Activated CD8-positive, alpha-beta memory T cell treated with anti-CD3 and anti-CD28 coated beads for 48 hours (primary cell): ENCODE results near the gene CS.
"Not testable (repeated sequence)": the region's sequence is repeated elsewhere in the genome, so short reads cannot be mapped to it uniquely, and the experiment has no call there.

Experiments used
- DNase-seq, 3 experiments: peaks; one replicate each; pipeline ENCODE4 v3.0.0-alpha.2; 2020; ENCODE audit warnings: low read depth in 2 of 3, low spot score in 2 of 3

The CS gene

GRCh38 chr12:56321027-56321426, 20.9 kb upstream of the CS start:
- DNase-seq: no peak

DNA sequence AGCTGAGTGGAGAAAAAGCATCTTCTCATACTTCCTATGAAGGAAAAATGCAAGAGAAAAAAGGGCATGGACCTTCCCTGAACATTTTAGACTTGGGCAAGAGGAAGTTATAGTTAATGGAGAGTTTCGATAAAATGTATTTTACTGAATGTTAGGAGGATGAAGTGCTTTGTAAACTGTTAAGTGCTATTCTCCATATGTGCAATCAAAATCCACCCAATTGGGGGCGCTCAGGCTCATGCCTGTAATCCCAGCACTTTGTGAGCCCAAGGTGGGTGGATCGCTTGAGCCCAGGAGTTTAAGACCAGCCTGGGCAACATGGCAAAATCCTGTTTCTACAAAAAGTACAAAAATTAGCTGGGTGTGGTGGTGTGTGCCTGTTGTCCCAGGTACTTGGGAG, 17.5 kb upstream of the CS start:
- no peak for DNase-seq

- DNase-seq: peak; percentile 91 to 94 (median 92)
Measured at GRCh38 chr12:56315622-56316473, 15.7 kb upstream of the CS start, which contains the start of gene CNPY2. CNPY2 (minus strand) TSS chr12:56315988; CDS start chr12:56315217, 771 bp downstream.

GRCh38 chr12:56315249-56315621, 15.1 kb upstream of the CS start:
- no peak for DNase-seq

DNA sequence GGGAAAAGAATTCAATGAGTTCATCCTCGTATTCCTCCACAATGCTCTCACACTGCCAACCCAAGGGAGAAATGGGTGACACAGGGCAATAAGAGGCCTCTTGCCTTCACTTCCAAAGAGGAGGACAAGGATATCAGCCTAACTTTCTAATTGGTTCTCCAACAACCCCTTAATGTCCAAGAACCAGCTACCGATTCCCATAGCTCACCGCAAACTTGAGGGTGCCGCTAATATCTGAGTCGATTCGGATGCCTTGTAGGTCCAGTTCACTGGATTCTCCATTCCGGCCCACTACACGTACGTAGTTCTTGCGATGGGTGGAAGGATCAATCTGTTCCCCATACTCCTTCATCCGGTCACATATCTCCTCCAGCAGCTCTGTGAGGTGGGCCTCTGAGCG, 10.9 kb upstream of the CS start:
- no peak for DNase-seq

- DNase-seq: no peak
Measured at GRCh38 chr12:56308714-56309113, 8.6 kb upstream of the CS start.

- DNase-seq: no peak
Measured at GRCh38 chr12:56307221-56307965, 7.3 kb upstream of the CS start.

- DNase-seq: no peak
Measured at GRCh38 chr12:56304872-56305590, 4.9 kb upstream of the CS start.

- no peak for DNase-seq
Measured at GRCh38 chr12:56304276-56304675, 4.1 kb upstream of the CS start.

GRCh38 chr12:56300644-56301464, 724 bp upstream of the CS start:
- DNase-seq: no peak

DNA sequence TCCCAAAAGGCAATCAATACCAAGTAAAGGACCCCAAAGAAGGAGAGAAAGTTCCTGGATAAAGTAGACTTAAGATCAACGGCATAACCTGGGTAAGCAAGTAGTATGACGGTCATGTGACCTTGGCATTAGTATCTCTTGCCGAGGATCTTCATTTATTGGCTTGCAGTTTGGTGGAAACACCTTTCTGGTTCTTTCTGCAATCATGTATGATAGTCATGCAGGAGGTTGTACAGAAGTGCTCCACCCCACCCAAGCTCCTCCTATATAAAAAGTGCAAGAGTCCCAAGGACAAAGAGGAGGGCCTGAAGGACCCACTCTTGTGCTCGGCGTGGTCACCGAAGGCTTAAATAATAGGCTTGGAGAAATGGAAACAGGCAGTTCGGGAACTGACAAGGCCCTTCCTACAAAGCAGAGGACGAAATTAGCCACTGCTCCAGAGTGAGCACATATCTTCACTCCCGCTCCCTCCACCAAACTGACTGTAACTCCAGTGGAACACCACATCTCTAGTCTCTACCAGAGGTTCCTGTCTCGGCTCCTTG, 750 bp downstream of the CS start:
- DNase-seq: peak in 1 of 3 experiments; percentile 22

DNA sequence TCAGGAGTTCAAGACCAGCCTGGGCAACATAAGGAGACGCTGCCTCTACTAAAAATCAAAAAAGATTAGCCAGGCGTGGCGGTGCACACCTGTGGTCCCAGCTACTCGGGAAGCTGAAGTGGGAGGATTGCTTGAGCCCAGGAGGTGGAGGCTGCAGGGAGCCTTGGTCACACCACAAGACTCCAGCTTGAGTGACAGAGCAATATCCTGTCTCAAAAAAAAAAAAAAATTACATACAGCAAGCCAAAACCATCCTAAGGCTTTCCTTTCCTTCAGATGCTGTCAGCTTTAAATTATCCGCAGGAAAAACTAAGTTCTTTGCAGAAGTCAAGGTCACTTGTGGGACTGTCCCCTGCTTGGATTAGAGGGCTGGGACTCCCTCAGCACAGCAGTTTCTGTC, 1.3 kb downstream of the CS start:
- DNase-seq: no peak

- no peak for DNase-seq
Measured at GRCh38 chr12:56297400-56297799, 2.7 kb downstream of the CS start.

DNA sequence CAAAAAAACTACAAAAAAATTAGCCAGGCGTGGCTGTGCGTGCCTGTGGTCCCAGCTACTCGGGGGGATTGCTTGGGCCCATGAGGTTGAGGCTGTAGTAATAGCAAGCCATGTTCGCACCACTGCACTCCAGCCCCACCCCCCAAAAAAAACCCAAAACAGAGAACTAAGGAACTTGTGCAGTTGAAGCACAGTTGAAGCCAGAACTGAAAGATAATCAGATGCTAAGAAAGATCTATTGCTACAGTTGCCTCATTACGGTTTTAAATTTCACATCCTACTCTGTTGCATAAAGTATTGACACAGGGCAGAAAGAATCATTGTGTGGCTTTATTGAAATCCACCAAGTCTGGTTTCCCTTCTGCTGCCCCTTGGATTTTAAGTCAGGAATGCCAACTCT, 3.8 kb downstream of the CS start:
- no peak for DNase-seq

GRCh38 chr12:56293795-56294194, 6.3 kb downstream of the CS start:
- DNase-seq: no peak

- no peak for DNase-seq
Measured at GRCh38 chr12:56288705-56289387, 11.3 kb downstream of the CS start.

- DNase-seq: no peak
Measured at GRCh38 chr12:56286044-56286830, 13.9 kb downstream of the CS start.

- not testable (repeated sequence) for DNase-seq
Measured at GRCh38 chr12:56284263-56284662, 15.9 kb downstream of the CS start.

DNA sequence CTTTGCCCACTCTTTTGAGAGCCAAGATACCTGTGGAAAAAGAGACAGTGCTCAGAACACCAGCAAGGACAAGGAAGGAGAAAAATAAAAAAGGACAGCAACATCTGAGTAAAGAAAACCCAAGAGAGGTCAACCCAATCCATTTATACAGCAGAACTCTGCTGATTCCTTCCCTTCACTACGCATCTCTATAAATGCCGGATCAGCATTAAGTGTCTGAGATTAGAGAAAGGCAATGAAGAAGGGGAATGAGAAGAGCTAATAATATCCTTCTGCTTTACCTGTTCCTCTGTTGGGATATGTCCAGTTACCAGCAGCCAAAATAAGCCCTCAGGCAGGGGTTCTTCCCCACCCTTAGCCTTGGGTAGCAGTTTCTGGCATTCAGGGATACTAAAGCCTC, 17.6 kb downstream of the CS start:
- no peak for DNase-seq
